ENCODE measurements around the gene DVL3. TPM values are rescaled to one million over a fixed set of nuclear protein-coding genes. Genes with fewer than 3 reads are reported as not detected.

Gene DVL3
- total RNA-seq, 1 experiment from 2014 or later: 60.7 TPM

GRCh38 chr3:184144505-184144904, 10.7 kb upstream of the DVL3 start:
- intact Hi-C loops (cut with micrococcal nuclease): loop anchor here (2.0 kb wide), 1 partner anchor 104 kb away; the partner anchor contains the start of genes ALG3 and EEF1AKMT4
- RAD21 ChIA-PET (ENCODE audit: low non-redundant PET in 1 of 2, low total read pairs in 2 of 2, uncharacterized antibody in 2 of 2, unreplicated experiment in 2 of 2): interaction anchor here (0.7 to 1.4 kb wide), 2 partner anchors 117 to 140 kb away, joined by 3 to 4 read pairs; partner anchors contain the start of gene CAMK2N2 (in 1 of the 2)
- Histone ChIP-seq H3K4me1 (ENCODE audit: control insufficient read depth in 1 of 2, insufficient read depth in 2 of 2, low read length in 2 of 2) (peaks cover 0 to 13% of the 10 kb centered on the region in 2 experiments; a peak in 1 of 4 replicates), H3K79me2 (ENCODE audit: insufficient read depth, low read length) (peaks cover 12% of the 10 kb centered on the region), H3K9me2 (ENCODE audit: insufficient read depth) (no peaks in the 10 kb centered on the region), H4K20me1 (ENCODE audit: insufficient read depth) (no peaks in the 10 kb centered on the region), H3K36me3 (ENCODE audit: control insufficient read depth in 1 of 2, insufficient read depth in 2 of 2, low read length in 2 of 2) (peaks cover 38 to 47% of the 10 kb centered on the region in 2 experiments), H3K4me2 (ENCODE audit: low read length) (no peak overlapping the region), H3K4me3 (replicated peaks in 1 of 2; ENCODE audit: low read depth in 1 of 2, low read length in 2 of 2) (no peak overlapping the region), H2AFZ (ENCODE audit: low read depth, low read length, poor library complexity, severe bottlenecking) (no peak overlapping the region), H3K9me3 (ENCODE audit: control insufficient read depth in 1 of 2, insufficient read depth in 1 of 2, low read depth in 1 of 2, low read length in 2 of 2) (no peaks in the 10 kb centered on the region), H3K9ac (ENCODE audit: low read length) (no peak overlapping the region), H3K27ac (ENCODE audit: low read depth, low read length) (peak overlapping the region; percentile 11; the same call in 1 of the 2 replicates), H3K27me3 (ENCODE audit: insufficient read depth, low read length) (no peaks in the 10 kb centered on the region)
- no peak for TF ChIP-seq SIN3A (IDR thresholded peaks at IDR 0.05; ENCODE audit: low read depth)
- no peak for TF ChIP-seq ZFX (IDR thresholded peaks at IDR 0.05)
- TF ChIP-seq FOSL1 (IDR thresholded peaks at IDR 0.05; ENCODE audit: low read depth): no peak
- TF ChIP-seq CEBPB (IDR thresholded peaks at IDR 0.05; ENCODE audit: low read depth): no peak
- TF ChIP-seq POLR2A (IDR thresholded peaks at IDR 0.05; ENCODE audit: borderline replicate concordance, extremely low read depth, insufficient read depth, insufficient read length): no peak
- TF ChIP-seq EZH2phosphoT487 (IDR thresholded peaks at IDR 0.05; ENCODE audit: borderline replicate concordance): no peak
- TF ChIP-seq MAX (IDR thresholded peaks at IDR 0.05): no peak
- TF ChIP-seq ZNF274 (IDR thresholded peaks at IDR 0.05; ENCODE audit: low read depth, low read length): no peak
- no peak for TF ChIP-seq REST (IDR thresholded peaks at IDR 0.05; ENCODE audit: low read depth)
- TF ChIP-seq TCF7L2 (IDR thresholded peaks at IDR 0.05; ENCODE audit: borderline replicate concordance, extremely low read depth, insufficient read depth, insufficient read length): no peak
- BruUV-seq (replicated peaks): no TSS peak
- CTCF ChIA-PET: interaction anchor here (1.2 to 2.1 kb wide), 8 partner anchors 10 to 249 kb away, joined by 3 to 9 read pairs (median 4); partner anchors contain the start of genes EEF1AKMT4 and EIF2B5
- ATAC-seq (no peak), DNase-seq (ENCODE audit: low read depth, low spot score) (no peak)
- POLR2A ChIA-PET: interaction anchor here (2.3 kb wide), 1 partner anchor 9 kb away, joined by 7 read pairs; the partner anchor contains the start of gene EIF2B5
